GM18873 (cell line): ENCODE measurements around the gene ZNF107.
"Not testable (repeated sequence)": the region's sequence is repeated elsewhere in the genome, so short reads cannot be mapped to it uniquely, and the experiment has no call there.

Experiments
- ATAC-seq: cut with Tn5 transposase; IDR thresholded peaks from one replicate; pipeline ENCODE4 v1.9.1; 2021; ENCODE audit warnings: mild to moderate bottlenecking, moderate library complexity, moderate number of reproducible peaks; ENCODE audit not compliant: unreplicated experiment, low FRiP score

The ZNF107 gene

GRCh38 chr7:64729089-64729848, 63.3 kb downstream of the ZNF107 start:
- ATAC-seq: no peak

GRCh38 chr7:64733550-64734240, 67.8 kb downstream of the ZNF107 start:
- ATAC-seq: no peak

GRCh38 chr7:64736575-64736974, 70.6 kb downstream of the ZNF107 start:
- ATAC-seq: no peak

- ATAC-seq: not testable (repeated sequence)
Measured at GRCh38 chr7:64738403-64738802, 72.5 kb downstream of the ZNF107 start.

- ATAC-seq: not testable (repeated sequence)
Measured at GRCh38 chr7:64738953-64739352, 73.0 kb downstream of the ZNF107 start.

- no peak for ATAC-seq
Measured at GRCh38 chr7:64744680-64745079, 78.7 kb downstream of the ZNF107 start.

- no peak for ATAC-seq
Measured at GRCh38 chr7:64747802-64748201, 81.9 kb downstream of the ZNF107 start.

- no peak for ATAC-seq
Measured at GRCh38 chr7:64753032-64753431, 87.1 kb downstream of the ZNF107 start.

GRCh38 chr7:64755865-64756264, 89.9 kb downstream of the ZNF107 start:
- no peak for ATAC-seq

GRCh38 chr7:64758151-64758550, 92.2 kb downstream of the ZNF107 start:
- ATAC-seq: no peak
